ENCODE measurements around the gene MGAT1. TPM values are rescaled to one million over a fixed set of nuclear protein-coding genes. Genes with fewer than 3 reads are reported as not detected.

Gene MGAT1
- total and polyA plus RNA-seq, 2 experiments from 2014 or later: 23.7 to 81.4 TPM

DNA sequence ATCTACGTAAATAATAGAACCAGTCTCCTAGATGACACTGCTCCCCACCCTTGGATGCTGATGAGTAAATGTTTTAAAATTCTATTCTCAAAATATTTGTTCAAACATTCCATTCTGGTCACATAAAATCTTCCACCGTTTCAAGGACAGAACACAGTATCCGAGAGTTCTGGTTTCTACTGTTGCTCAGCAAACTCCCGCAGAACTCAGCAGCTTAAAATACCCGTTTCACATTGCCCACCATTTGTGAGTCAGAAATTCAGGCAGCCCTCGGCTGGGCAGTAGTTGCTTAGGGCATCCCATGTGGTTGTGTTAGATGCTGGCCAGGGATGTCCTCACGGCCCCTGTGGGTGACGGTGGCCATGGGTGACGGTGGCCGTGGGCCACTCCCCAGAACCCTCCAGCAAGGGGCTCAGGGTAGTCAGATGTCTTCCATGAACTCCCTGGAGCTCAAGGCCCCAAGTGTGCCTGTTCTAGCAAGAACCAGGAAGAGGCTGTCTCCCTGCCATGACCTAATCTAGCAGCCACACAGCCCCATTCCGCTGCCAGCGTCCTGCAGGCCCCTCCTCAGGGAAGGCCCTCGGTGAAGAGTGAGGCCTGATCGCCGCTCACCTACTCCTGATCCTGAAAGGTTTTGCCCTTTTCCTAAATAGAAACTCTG, 17.4 kb downstream of the MGAT1 start:
- Histone ChIP-seq H2AFZ (no peak overlapping the region), H3K27me3 (ENCODE audit: insufficient read depth) (no peaks in the 10 kb centered on the region), H3K79me2 (replicated peaks; ENCODE audit: insufficient read depth) (0 out of 2 replicates have a peak, but pooled peaks cover 4% of the 10 kb centered on the region), H3F3A (replicated peaks; ENCODE audit: low read depth) (peaks cover 11% of the 10 kb centered on the region; the same call in 1 of the 2 replicates), H3K4me2 (peak overlapping the region; percentile 70), H4K20me1 (replicated peaks; ENCODE audit: insufficient read depth) (0 out of 2 replicates have a peak, but pooled peaks cover under 1% of the 10 kb centered on the region), H3K27ac (ENCODE audit: low read depth) (peak overlapping the region; percentile 85), H3K4me3 (peak overlapping the region; percentile 37), H3K36me3 (ENCODE audit: insufficient read depth) (no peaks in the 10 kb centered on the region), H3K9me2 (ENCODE audit: insufficient read depth) (no peaks in the 10 kb centered on the region), H3K4me1 (ENCODE audit: insufficient read depth) (peaks cover 29% of the 10 kb centered on the region)
- H3K27ac Mint-ChIP-seq: peak overlapping the region; percentile 95
- peak; percentile 42 for ATAC-seq
- TF ChIP-seq, protein P1, sequence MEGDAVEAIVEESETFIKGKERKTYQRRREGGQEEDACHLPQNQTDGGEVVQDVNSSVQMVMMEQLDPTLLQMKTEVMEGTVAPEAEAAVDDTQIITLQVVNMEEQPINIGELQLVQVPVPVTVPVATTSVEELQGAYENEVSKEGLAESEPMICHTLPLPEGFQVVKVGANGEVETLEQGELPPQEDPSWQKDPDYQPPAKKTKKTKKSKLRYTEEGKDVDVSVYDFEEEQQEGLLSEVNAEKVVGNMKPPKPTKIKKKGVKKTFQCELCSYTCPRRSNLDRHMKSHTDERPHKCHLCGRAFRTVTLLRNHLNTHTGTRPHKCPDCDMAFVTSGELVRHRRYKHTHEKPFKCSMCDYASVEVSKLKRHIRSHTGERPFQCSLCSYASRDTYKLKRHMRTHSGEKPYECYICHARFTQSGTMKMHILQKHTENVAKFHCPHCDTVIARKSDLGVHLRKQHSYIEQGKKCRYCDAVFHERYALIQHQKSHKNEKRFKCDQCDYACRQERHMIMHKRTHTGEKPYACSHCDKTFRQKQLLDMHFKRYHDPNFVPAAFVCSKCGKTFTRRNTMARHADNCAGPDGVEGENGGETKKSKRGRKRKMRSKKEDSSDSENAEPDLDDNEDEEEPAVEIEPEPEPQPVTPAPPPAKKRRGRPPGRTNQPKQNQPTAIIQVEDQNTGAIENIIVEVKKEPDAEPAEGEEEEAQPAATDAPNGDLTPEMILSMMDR (conservative IDR thresholded peaks at IDR 0.05; ENCODE audit: low read depth in 2 of 2): no peak
- TF ChIP-seq NANOG (IDR thresholded peaks at IDR 0.05; ENCODE audit: borderline replicate concordance) (no peak), ZNF114 (CRISPR knock-in tag; IDR thresholded peaks at IDR 0.05) (no peak), ZNF331 (CRISPR knock-in tag; IDR thresholded peaks at IDR 0.05; ENCODE audit: low read depth) (no peak), JUNB (IDR thresholded peaks at IDR 0.05; ENCODE audit: unreplicated experiment) (no peak), STAT1 (IDR thresholded peaks at IDR 0.05; ENCODE audit: unreplicated experiment) (no peak), POLR2AphosphoS5 (IDR thresholded peaks at IDR 0.05; ENCODE audit: low read depth) (no peak), EZH2phosphoT487 (IDR thresholded peaks at IDR 0.05; ENCODE audit: unreplicated experiment) (no peak), CREB1 (CRISPR knock-in tag; IDR thresholded peaks at IDR 0.05; ENCODE audit: low read depth) (no peak), EZH2 (IDR thresholded peaks at IDR 0.05; ENCODE audit: low read depth, unreplicated experiment) (no peak)
- TF ChIP-seq, protein P2, sequence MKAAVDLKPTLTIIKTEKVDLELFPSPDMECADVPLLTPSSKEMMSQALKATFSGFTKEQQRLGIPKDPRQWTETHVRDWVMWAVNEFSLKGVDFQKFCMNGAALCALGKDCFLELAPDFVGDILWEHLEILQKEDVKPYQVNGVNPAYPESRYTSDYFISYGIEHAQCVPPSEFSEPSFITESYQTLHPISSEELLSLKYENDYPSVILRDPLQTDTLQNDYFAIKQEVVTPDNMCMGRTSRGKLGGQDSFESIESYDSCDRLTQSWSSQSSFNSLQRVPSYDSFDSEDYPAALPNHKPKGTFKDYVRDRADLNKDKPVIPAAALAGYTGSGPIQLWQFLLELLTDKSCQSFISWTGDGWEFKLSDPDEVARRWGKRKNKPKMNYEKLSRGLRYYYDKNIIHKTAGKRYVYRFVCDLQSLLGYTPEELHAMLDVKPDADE (IDR thresholded peaks at IDR 0.05): no peak
- TF ChIP-seq, protein P3, sequence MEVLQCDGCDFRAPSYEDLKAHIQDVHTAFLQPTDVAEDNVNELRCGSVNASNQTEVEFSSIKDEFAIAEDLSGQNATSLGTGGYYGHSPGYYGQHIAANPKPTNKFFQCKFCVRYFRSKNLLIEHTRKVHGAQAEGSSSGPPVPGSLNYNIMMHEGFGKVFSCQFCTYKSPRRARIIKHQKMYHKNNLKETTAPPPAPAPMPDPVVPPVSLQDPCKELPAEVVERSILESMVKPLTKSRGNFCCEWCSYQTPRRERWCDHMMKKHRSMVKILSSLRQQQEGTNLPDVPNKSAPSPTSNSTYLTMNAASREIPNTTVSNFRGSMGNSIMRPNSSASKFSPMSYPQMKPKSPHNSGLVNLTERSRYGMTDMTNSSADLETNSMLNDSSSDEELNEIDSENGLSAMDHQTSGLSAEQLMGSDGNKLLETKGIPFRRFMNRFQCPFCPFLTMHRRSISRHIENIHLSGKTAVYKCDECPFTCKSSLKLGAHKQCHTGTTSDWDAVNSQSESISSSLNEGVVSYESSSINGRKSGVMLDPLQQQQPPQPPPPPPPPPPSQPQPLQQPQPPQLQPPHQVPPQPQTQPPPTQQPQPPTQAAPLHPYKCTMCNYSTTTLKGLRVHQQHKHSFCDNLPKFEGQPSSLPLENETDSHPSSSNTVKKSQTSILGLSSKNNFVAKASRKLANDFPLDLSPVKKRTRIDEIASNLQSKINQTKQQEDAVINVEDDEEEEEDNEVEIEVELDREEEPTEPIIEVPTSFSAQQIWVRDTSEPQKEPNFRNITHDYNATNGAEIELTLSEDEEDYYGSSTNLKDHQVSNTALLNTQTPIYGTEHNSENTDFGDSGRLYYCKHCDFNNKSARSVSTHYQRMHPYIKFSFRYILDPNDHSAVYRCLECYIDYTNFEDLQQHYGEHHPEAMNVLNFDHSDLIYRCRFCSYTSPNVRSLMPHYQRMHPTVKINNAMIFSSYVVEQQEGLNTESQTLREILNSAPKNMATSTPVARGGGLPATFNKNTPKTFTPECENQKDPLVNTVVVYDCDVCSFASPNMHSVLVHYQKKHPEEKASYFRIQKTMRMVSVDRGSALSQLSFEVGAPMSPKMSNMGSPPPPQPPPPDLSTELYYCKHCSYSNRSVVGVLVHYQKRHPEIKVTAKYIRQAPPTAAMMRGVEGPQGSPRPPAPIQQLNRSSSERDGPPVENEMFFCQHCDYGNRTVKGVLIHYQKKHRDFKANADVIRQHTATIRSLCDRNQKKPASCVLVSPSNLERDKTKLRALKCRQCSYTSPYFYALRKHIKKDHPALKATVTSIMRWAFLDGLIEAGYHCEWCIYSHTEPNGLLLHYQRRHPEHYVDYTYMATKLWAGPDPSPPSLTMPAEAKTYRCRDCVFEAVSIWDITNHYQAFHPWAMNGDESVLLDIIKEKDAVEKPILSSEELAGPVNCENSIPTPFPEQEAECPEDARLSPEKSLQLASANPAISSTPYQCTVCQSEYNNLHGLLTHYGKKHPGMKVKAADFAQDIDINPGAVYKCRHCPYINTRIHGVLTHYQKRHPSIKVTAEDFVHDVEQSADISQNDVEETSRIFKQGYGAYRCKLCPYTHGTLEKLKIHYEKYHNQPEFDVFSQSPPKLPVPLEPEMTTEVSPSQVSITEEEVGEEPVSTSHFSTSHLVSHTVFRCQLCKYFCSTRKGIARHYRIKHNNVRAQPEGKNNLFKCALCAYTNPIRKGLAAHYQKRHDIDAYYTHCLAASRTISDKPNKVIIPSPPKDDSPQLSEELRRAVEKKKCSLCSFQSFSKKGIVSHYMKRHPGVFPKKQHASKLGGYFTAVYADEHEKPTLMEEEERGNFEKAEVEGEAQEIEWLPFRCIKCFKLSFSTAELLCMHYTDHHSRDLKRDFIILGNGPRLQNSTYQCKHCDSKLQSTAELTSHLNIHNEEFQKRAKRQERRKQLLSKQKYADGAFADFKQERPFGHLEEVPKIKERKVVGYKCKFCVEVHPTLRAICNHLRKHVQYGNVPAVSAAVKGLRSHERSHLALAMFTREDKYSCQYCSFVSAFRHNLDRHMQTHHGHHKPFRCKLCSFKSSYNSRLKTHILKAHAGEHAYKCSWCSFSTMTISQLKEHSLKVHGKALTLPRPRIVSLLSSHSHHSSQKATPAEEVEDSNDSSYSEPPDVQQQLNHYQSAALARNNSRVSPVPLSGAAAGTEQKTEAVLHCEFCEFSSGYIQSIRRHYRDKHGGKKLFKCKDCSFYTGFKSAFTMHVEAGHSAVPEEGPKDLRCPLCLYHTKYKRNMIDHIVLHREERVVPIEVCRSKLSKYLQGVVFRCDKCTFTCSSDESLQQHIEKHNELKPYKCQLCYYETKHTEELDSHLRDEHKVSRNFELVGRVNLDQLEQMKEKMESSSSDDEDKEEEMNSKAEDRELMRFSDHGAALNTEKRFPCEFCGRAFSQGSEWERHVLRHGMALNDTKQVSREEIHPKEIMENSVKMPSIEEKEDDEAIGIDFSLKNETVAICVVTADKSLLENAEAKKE (CRISPR knock-in tag; IDR thresholded peaks at IDR 0.05): no peak
- TF ChIP-seq, protein P4, sequence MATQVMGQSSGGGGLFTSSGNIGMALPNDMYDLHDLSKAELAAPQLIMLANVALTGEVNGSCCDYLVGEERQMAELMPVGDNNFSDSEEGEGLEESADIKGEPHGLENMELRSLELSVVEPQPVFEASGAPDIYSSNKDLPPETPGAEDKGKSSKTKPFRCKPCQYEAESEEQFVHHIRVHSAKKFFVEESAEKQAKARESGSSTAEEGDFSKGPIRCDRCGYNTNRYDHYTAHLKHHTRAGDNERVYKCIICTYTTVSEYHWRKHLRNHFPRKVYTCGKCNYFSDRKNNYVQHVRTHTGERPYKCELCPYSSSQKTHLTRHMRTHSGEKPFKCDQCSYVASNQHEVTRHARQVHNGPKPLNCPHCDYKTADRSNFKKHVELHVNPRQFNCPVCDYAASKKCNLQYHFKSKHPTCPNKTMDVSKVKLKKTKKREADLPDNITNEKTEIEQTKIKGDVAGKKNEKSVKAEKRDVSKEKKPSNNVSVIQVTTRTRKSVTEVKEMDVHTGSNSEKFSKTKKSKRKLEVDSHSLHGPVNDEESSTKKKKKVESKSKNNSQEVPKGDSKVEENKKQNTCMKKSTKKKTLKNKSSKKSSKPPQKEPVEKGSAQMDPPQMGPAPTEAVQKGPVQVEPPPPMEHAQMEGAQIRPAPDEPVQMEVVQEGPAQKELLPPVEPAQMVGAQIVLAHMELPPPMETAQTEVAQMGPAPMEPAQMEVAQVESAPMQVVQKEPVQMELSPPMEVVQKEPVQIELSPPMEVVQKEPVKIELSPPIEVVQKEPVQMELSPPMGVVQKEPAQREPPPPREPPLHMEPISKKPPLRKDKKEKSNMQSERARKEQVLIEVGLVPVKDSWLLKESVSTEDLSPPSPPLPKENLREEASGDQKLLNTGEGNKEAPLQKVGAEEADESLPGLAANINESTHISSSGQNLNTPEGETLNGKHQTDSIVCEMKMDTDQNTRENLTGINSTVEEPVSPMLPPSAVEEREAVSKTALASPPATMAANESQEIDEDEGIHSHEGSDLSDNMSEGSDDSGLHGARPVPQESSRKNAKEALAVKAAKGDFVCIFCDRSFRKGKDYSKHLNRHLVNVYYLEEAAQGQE (IDR thresholded peaks at IDR 0.05; ENCODE audit: unreplicated experiment): no peak
- H3K4me3 Mint-ChIP-seq: peak overlapping the region; percentile 45
- peaks cover 17% of the 10 kb centered on the region for H3K9me3 Mint-ChIP-seq
- H3K4me1 Mint-ChIP-seq: peaks cover 47% of the 10 kb centered on the region
- no peak for DNase-seq (ENCODE audit: low spot score)
- peaks cover 17% of the 10 kb centered on the region for H3K36me3 Mint-ChIP-seq (ENCODE audit: low read depth)
- peaks cover 10% of the 10 kb centered on the region for H3K27me3 Mint-ChIP-seq (ENCODE audit: insufficient read depth, low read depth, poor library complexity)
